K562 (cell line): ENCODE data around the gene EPB41L2. TPM values are rescaled to one million over a fixed set of nuclear protein-coding genes. Genes with fewer than 3 reads are reported as not detected.

Experiments used
- ATAC-seq: fragments of 200-7000 bp; cut with Tn5 transposase; 3 replicates; pipeline ENCODE4 v1.9.1; 2020; ENCODE audit warnings: moderate library complexity
- BruUV-seq: library from RNA; stranded (reverse); fragments of 400-500 nt; replicated peaks from 2 replicates; lab custom pipeline; 2021; lab: Mats Ljungman, UMichigan
- CTCF ChIA-PET: fragments of 300-600 bp; formaldehyde crosslinking; extraction: SDS; loops from one replicate; lab custom pipeline; 2021; ENCODE audit warnings: low intra/inter-chr PET ratio; lab: Yijun Ruan, JAX
- POLR2A ChIA-PET: fragments of 300-600, 350-650 bp; sonication (Branson Sonifier 250); formaldehyde crosslinking; extraction: SDS; loops from one replicate; lab custom pipeline; 2021; ENCODE audit warnings: antibody characterized with exemption, inconsistent platforms; lab: Yijun Ruan, JAX
- DNase-seq, 4 experiments: peaks; one replicate each; pipeline versions ENCODE4 v3.0.0 to v3.0.0-alpha.2; 2011 to 2018; ENCODE audit warnings: low spot score in 3 of 4, mixed read lengths in 3 of 4; ENCODE audit errors: extremely low read depth in 1 of 4
- FAIRE-seq: peaks from 2 replicates; lab custom pipeline; 2011; peaks lifted over from hg19 to GRCh38; lab: Jason Lieb, UNC
- H2AFZ ChIP-seq: 2 replicates; pipeline ENCODE4 v1.6.0; 2011; ENCODE audit warnings: low read depth, low read length, control low read depth, inconsistent platforms
- H3K27ac ChIP-seq: fragments of 200-600 bp; 3 replicates; pipeline ENCODE4 v1.8.0; 2011; ENCODE audit warnings: low read depth, mild to moderate bottlenecking, control low read depth, inconsistent platforms, low read length, moderate library complexity, mixed read lengths; ENCODE audit errors: extremely low read depth
- H3K27me3 ChIP-seq, 2 experiments: fragments of 300-600 bp in 1 of 2; 2 replicates in 1 of 2; 3 replicates in 1 of 2; pipeline versions ENCODE4 v1.6.0 to v1.8.0; 2011; ENCODE audit warnings: inconsistent platforms in 2 of 2, low read length in 2 of 2, mild to moderate bottlenecking in 1 of 2, mixed read lengths in 1 of 2, moderate library complexity in 1 of 2; ENCODE audit not compliant: control insufficient read depth in 2 of 2, insufficient read depth in 2 of 2
- H3K36me3 ChIP-seq: fragments of 300-600 bp; 3 replicates; pipeline ENCODE4 v1.8.0; 2011; ENCODE audit warnings: mild to moderate bottlenecking, low read length, inconsistent platforms; ENCODE audit not compliant: control insufficient read depth, insufficient read depth
- H3K4me1 ChIP-seq, 2 experiments: fragments of 200-600 bp in 1 of 2; replicated peaks in 1 of 2; 2 replicates in 1 of 2; 3 replicates in 1 of 2; pipeline versions ENCODE4 v1.5.1 to v1.8.0; 2011; ENCODE audit warnings: inconsistent platforms in 2 of 2, low read length in 2 of 2, mild to moderate bottlenecking in 1 of 2, mixed read lengths in 1 of 2, moderate library complexity in 1 of 2; ENCODE audit not compliant: control insufficient read depth in 2 of 2, insufficient read depth in 2 of 2
- H3K4me2 ChIP-seq: 2 replicates; pipeline ENCODE4 v1.6.1; 2011; ENCODE audit warnings: low read length, control low read depth, inconsistent platforms, mixed read lengths; ENCODE audit not compliant: insufficient read depth
- H3K4me3 ChIP-seq: fragments of 200-600 bp; sonication (generic), shearing (Covaris generic); 2 replicates; pipeline ENCODE4 v1.5.1; 2016; ENCODE audit warnings: control low read depth, inconsistent platforms
- H3K79me2 ChIP-seq: fragments of 200-600 bp; 3 replicates; pipeline ENCODE4 v1.8.0; 2011; ENCODE audit warnings: low read length, inconsistent platforms; ENCODE audit not compliant: control insufficient read depth, insufficient read depth
- H3K9ac ChIP-seq, 2 experiments: 2 replicates each; pipeline versions ENCODE4 v1.6.0 to v1.6.1; 2011; ENCODE audit warnings: low read depth in 2 of 2, low read length in 2 of 2, control low read depth in 1 of 2, inconsistent platforms in 1 of 2, mild to moderate bottlenecking in 1 of 2, mixed read lengths in 1 of 2; ENCODE audit not compliant: insufficient read depth in 1 of 2
- H3K9me1 ChIP-seq: one replicate; pipeline ENCODE4 v1.6.0; 2011; ENCODE audit warnings: inconsistent platforms, mild to moderate bottlenecking, low read length, moderate library complexity; ENCODE audit not compliant: control insufficient read depth, insufficient read depth
- H3K9me3 ChIP-seq: replicated peaks from 2 replicates; pipeline ENCODE4 v1.5.1; 2011; ENCODE audit warnings: low read depth, low read length, inconsistent platforms; ENCODE audit not compliant: control insufficient read depth, insufficient read depth
- H4K20me1 ChIP-seq: replicated peaks from 2 replicates; pipeline ENCODE4 v1.6.1; 2011; ENCODE audit warnings: low read length, inconsistent platforms, mixed read lengths; ENCODE audit not compliant: control insufficient read depth, insufficient read depth
- CBFA2T3 ChIP-seq: fragments of 450-650 bp; IDR thresholded peaks from 2 replicates; pipeline ENCODE4 v1.6.1; 2017
- ETV1 ChIP-seq: fragments of 450-650 bp; conservative IDR thresholded peaks from 2 replicates; pipeline ENCODE4 v1.6.1; 2016; ENCODE audit warnings: missing genetic modification characterization, control low read depth, low read depth, missing compliant biosample characterization
- HEY1 ChIP-seq: fragments of 250-450 bp; sonication (Bioruptor Pico); IDR thresholded peaks from 2 replicates; pipeline ENCODE4 v1.5.0; 2020; ENCODE audit warnings: mild to moderate bottlenecking, moderate library complexity, borderline replicate concordance
- ZNF584 ChIP-seq: fragments of 200-800 bp; sonication (Bioruptor generic); IDR thresholded peaks from 2 replicates; pipeline ENCODE4 v1.6.1; 2016; ENCODE audit warnings: low read depth, mild to moderate bottlenecking, missing genetic modification characterization, missing compliant biosample characterization
- WGBS: fragments of 100-300 bp; shearing (Covaris generic); methylation state at CpG from one replicate; pipeline ENCODE4 v1.1.6; 2016; ENCODE audit warnings: low coverage, mixed read lengths; ENCODE audit not compliant: insufficient coverage; ENCODE audit errors: missing lambda C conversion rate; 5-methylcytosine and 5-hydroxymethylcytosine counted together
- in situ Hi-C: fragments of 300-500 bp; cut with MboI; formaldehyde crosslinking; loops from 4 replicates; pipeline ENCODE4 v1.15.0; 2018; ENCODE audit warnings: inconsistent platforms, mixed read lengths
- intact Hi-C: fragments of 100-400 bp; cut with micrococcal nuclease; formaldehyde crosslinking; loops from 2 replicates; pipeline ENCODE4 v1.14.2; 2022
- polyA plus RNA-seq, 8 experiments: library from polyadenylated mRNA; depleted of rRNA in 4 of 8; stranded (reverse) in 5 of 8; unstranded in 3 of 8; fragments of >200 nt; fragmentation: Nextera tagmentation in 2 of 8; fragmentation: Illumina TruSeq in 1 of 8; extraction: Ambion mirVana in 2 of 8; extraction: Trizol in 1 of 8; gene quantifications; 2 replicates each; pipeline versions ENCODE4 v1.2.1 to v1.2.3, GENCODE V29; 2011 to 2014; ENCODE audit warnings: inconsistent platforms in 1 of 8, missing spikeins in 1 of 8
- total RNA-seq, 7 experiments: library from RNA; depleted of rRNA in 6 of 7; stranded (reverse); fragments of >200 nt in 6 of 7; fragmentation: Illumina TruSeq in 2 of 7; extraction: Trizol in 2 of 7; gene quantifications; 2 replicates each; pipeline versions ENCODE4 v1.2.1 to v1.2.3, GENCODE V29; 2011 to 2021; ENCODE audit warnings: low replicate concordance in 1 of 7

EPB41L2 gene
- total and polyA plus RNA-seq, 9 of the 15 experiments (the other 6 are each of a cell fraction or from before 2014, with no cell fraction given) = 5.1 to 53.6 (median 25.0) TPM

DNA sequence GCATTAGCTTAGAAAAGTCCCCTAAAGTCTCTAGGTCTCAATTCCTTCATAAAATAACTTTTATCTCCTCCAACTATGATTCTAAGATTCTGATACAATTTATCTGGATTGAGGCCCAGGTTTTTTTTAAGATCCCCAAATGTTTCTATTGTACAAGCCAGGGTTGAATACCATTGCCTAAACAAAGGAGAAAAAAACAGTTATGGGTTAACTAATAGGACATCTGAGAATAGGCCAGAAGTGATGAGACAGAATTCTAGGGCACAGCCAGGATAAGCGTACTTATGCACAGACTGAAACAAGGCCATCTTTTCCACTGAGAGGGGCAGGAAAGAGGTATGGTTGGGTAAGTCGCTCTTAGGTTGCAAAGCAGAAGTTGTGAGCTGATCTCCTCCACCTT lies 26.4 kb downstream of the EPB41L2 start:
- in situ Hi-C loops = no loop called here
- CTCF ChIA-PET = no interaction called here
- peaks cover 13% of the 10 kb centered on the region for H3K79me2 ChIP-seq

DNA sequence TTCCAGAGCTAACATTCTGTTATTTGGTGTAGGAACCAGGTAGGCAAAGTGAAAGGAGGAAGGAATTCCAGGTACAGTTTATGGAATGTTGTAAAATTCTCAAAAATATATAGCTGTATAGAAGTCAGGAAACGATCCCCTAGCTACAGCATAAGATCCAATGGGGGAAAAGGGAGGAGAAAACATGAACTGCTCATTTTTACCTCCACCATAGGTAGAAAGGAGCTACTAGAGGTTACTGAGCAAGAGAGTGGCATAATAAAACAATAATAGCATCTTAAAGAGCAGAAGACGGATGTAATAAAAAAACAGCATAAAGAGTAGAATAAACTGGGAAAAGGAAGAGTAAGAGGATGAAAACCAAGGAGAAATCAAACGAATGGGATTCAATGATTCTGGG lies 26.9 kb downstream of the EPB41L2 start:
- ATAC-seq (no peak), FAIRE-seq (no peak), DNase-seq (no peak)
- Histone ChIP-seq H3K27me3 (no peaks in the 10 kb centered on the region), H3K9me1 (no peaks in the 10 kb centered on the region), H4K20me1 (no peaks in the 10 kb centered on the region), H3K4me1 (no peaks in the 10 kb centered on the region), H3K9me3 (no peaks in the 10 kb centered on the region), H3K27ac (no peak overlapping the region), H3K4me3 (no peak overlapping the region), H3K79me2 (peaks cover 13% of the 10 kb centered on the region), H3K9ac (no peak overlapping the region), H3K36me3 (no peaks in the 10 kb centered on the region), H2AFZ (no peak overlapping the region), H3K4me2 (no peak overlapping the region)
- BruUV-seq = no TSS peak
- TF ChIP-seq ZNF584 (CRISPR knock-in tag) (no peak), ETV1 (tag) (no peak)
- ChIA-PET CTCF (no interaction called here), POLR2A (interaction anchor here (0.8 to 0.9 kb wide), 2 partner anchors 24 to 114 kb away, joined by 3 to 4 read pairs; no protein-coding TSS in a partner anchor)
- intact Hi-C loops (no loop called here), in situ Hi-C loops (no loop called here)
- WGBS = 20% methylated on average over 3 of the region's 3 CpGs

More for the DNA sequence above, 26.4 kb downstream of the EPB41L2 start:
- Histone ChIP-seq H3K4me3 (no peak overlapping the region), H4K20me1 (no peaks in the 10 kb centered on the region), H3K4me1 (no peaks in the 10 kb centered on the region), H3K9ac (no peak overlapping the region), H3K27me3 (no peaks in the 10 kb centered on the region), H3K27ac (no peak overlapping the region), H2AFZ (no peak overlapping the region), H3K9me3 (no peaks in the 10 kb centered on the region), H3K9me1 (no peaks in the 10 kb centered on the region), H3K4me2 (no peak overlapping the region), H3K36me3 (no peaks in the 10 kb centered on the region)
- no peak for DNase-seq
- intact Hi-C loops = no loop called here
- TF ChIP-seq CBFA2T3 (no peak), HEY1 (CRISPR knock-in tag) (no peak)
- FAIRE-seq = peak; percentile 40
- POLR2A ChIA-PET = interaction anchor here (0.8 to 0.9 kb wide), 2 partner anchors 24 to 115 kb away, joined by 3 to 4 read pairs; no protein-coding TSS in a partner anchor
- 20% methylated on average over 2 of the region's 2 CpGs for WGBS
- 0 out of 3 replicates have a peak, but pooled peaks have one; percentile 31 for ATAC-seq
- no TSS peak for BruUV-seq
